WTC11 (cell line): ENCODE measurements around the gene IL17RC. TPM values are rescaled to one million over a fixed set of nuclear protein-coding genes. Genes with fewer than 3 reads are reported as not detected.

Experiments used
- ATF2 ChIP-seq: sonication (generic); formaldehyde crosslinking; IDR thresholded peaks from 2 replicates; pipeline ENCODE4 v1.8.1; 2022; ENCODE audit warnings: low read depth, missing genetic modification reagents, borderline replicate concordance
- ATF3 ChIP-seq: sonication (generic); formaldehyde crosslinking; conservative IDR thresholded peaks from 2 replicates; pipeline ENCODE4 v1.8.1; 2022; ENCODE audit warnings: mild to moderate bottlenecking, missing genetic modification reagents
- ATF6 ChIP-seq: sonication (generic); formaldehyde crosslinking; IDR thresholded peaks from 2 replicates; pipeline ENCODE4 v1.8.1; 2023; ENCODE audit warnings: mild to moderate bottlenecking, missing genetic modification reagents
- CBFB ChIP-seq: sonication (generic); formaldehyde crosslinking; IDR thresholded peaks from 2 replicates; pipeline ENCODE4 v1.8.1; 2022; ENCODE audit warnings: mild to moderate bottlenecking, low read depth, missing genetic modification reagents
- CDX4 ChIP-seq: fragments of 250-450 bp; sonication (Bioruptor Pico); IDR thresholded peaks from 2 replicates; pipeline ENCODE4 v1.9.0; 2021; ENCODE audit warnings: moderate library complexity, mild to moderate bottlenecking, inconsistent platforms, borderline replicate concordance
- CTCF ChIP-seq: fragments of 200-600 bp; IDR thresholded peaks from 2 replicates; pipeline ENCODE4 v1.8.0; 2022; ENCODE audit warnings: antibody characterized with exemption
- E2F1 ChIP-seq: sonication (generic); formaldehyde crosslinking; IDR thresholded peaks from 2 replicates; pipeline ENCODE4 v1.8.0; 2022; ENCODE audit warnings: mild to moderate bottlenecking, missing genetic modification reagents
- E2F4 ChIP-seq: sonication (generic); formaldehyde crosslinking; IDR thresholded peaks from 2 replicates; pipeline ENCODE4 v1.8.1; 2022; ENCODE audit warnings: low read depth, mild to moderate bottlenecking, moderate library complexity, missing genetic modification reagents, borderline replicate concordance
- E2F5 ChIP-seq: sonication (generic); formaldehyde crosslinking; IDR thresholded peaks from 2 replicates; pipeline ENCODE4 v1.8.1; 2022; ENCODE audit warnings: mild to moderate bottlenecking, moderate library complexity, missing genetic modification reagents
- ESRRA ChIP-seq: sonication (generic); formaldehyde crosslinking; IDR thresholded peaks from 2 replicates; pipeline ENCODE4 v1.8.1; 2022; ENCODE audit warnings: mild to moderate bottlenecking, missing genetic modification reagents, borderline replicate concordance
- HMGA2 ChIP-seq: fragments of 250-450 bp; sonication (Bioruptor Pico); IDR thresholded peaks from 2 replicates; pipeline ENCODE4 v1.4.0; 2021; ENCODE audit warnings: mild to moderate bottlenecking, moderate library complexity
- JAZF1 ChIP-seq: fragments of 250-450 bp; sonication (Bioruptor Pico); IDR thresholded peaks from 2 replicates; pipeline ENCODE4 v1.9.0; 2021; ENCODE audit warnings: moderate library complexity, mild to moderate bottlenecking, inconsistent platforms
- JUN ChIP-seq: sonication (generic); formaldehyde crosslinking; IDR thresholded peaks from 2 replicates; pipeline ENCODE4 v1.8.0; 2023; ENCODE audit warnings: mild to moderate bottlenecking, missing genetic modification reagents
- KAT7 ChIP-seq: sonication (generic); formaldehyde crosslinking; IDR thresholded peaks from 2 replicates; pipeline ENCODE4 v1.8.1; 2023; ENCODE audit warnings: missing genetic modification reagents, mild to moderate bottlenecking, borderline replicate concordance
- MLX ChIP-seq: sonication (generic); formaldehyde crosslinking; IDR thresholded peaks from 2 replicates; pipeline ENCODE4 v1.8.1; 2023; ENCODE audit warnings: mild to moderate bottlenecking, missing genetic modification reagents, moderate library complexity
- MYBL2 ChIP-seq: sonication (generic); formaldehyde crosslinking; IDR thresholded peaks from 2 replicates; pipeline ENCODE4 v1.8.1; 2023; ENCODE audit warnings: mild to moderate bottlenecking, moderate library complexity, missing genetic modification reagents
- NFATC4 ChIP-seq: fragments of 250-450 bp; sonication (Bioruptor Pico); IDR thresholded peaks from 2 replicates; pipeline ENCODE4 v1.9.0; 2021; ENCODE audit warnings: mild to moderate bottlenecking
- NR2C2 ChIP-seq: sonication (generic); formaldehyde crosslinking; IDR thresholded peaks from 2 replicates; pipeline ENCODE4 v1.8.0; 2022; ENCODE audit warnings: mild to moderate bottlenecking, missing genetic modification reagents
- RORB ChIP-seq: fragments of 250-450 bp; sonication (Bioruptor Pico); IDR thresholded peaks from 2 replicates; pipeline ENCODE4 v1.9.0; 2021; ENCODE audit warnings: mild to moderate bottlenecking
- SMAD4 ChIP-seq: sonication (generic); formaldehyde crosslinking; IDR thresholded peaks from 2 replicates; pipeline ENCODE4 v1.8.0; 2022; ENCODE audit warnings: mild to moderate bottlenecking, missing genetic modification reagents
- SOX15 ChIP-seq: fragments of 250-450 bp; sonication (Bioruptor Pico); IDR thresholded peaks from 2 replicates; pipeline ENCODE4 v1.9.0; 2021; ENCODE audit warnings: mild to moderate bottlenecking
- SP1 ChIP-seq: sonication (generic); formaldehyde crosslinking; conservative IDR thresholded peaks from 2 replicates; pipeline ENCODE4 v1.8.1; 2022; ENCODE audit warnings: missing genetic modification reagents
- TCF7 ChIP-seq: sonication (generic); formaldehyde crosslinking; IDR thresholded peaks from 2 replicates; pipeline ENCODE4 v1.8.0; 2022; ENCODE audit warnings: mild to moderate bottlenecking, low read depth, missing genetic modification reagents, moderate library complexity
- TEAD4 ChIP-seq: sonication (generic); formaldehyde crosslinking; IDR thresholded peaks from 2 replicates; pipeline ENCODE4 v1.8.0; 2022; ENCODE audit warnings: mild to moderate bottlenecking, missing genetic modification reagents
- ZMAT4 ChIP-seq: fragments of 250-450 bp; sonication (Bioruptor Pico); IDR thresholded peaks from 2 replicates; pipeline ENCODE4 v1.9.0; 2021; ENCODE audit warnings: mild to moderate bottlenecking
- ZNF138 ChIP-seq: sonication (generic); formaldehyde crosslinking; conservative IDR thresholded peaks from 2 replicates; pipeline ENCODE4 v1.8.1; 2022; ENCODE audit warnings: mild to moderate bottlenecking, moderate library complexity, missing genetic modification reagents
- ZNF396 ChIP-seq: fragments of 250-450 bp; sonication (Bioruptor Pico); IDR thresholded peaks from 2 replicates; pipeline ENCODE4 v1.8.0; 2021; ENCODE audit warnings: mild to moderate bottlenecking, moderate library complexity, borderline replicate concordance
- total RNA-seq: library from RNA; stranded (reverse); gene quantifications from 3 replicates; pipeline ENCODE4 v1.2.3, GENCODE V29; 2021

Gene IL17RC
- total RNA-seq, 1 experiment from 2014 or later: 10.1 TPM

GRCh38 chr3:9946112-9947024, 29.5 kb downstream of the IL17RC start (continued):
- TF ChIP-seq E2F5 (CRISPR knock-in tag) (peak; percentile 72; the same call in 1 of the 2 replicates), E2F4 (peak; percentile 43; the same call in 1 of the 2 replicates), SMAD4 (CRISPR knock-in tag) (no peak), ATF3 (CRISPR knock-in tag) (no peak), ZNF138 (CRISPR knock-in tag) (no peak), TEAD4 (CRISPR knock-in tag) (no peak), MYBL2 (CRISPR knock-in tag) (peak; percentile 51; the same call in 1 of the 2 replicates), JAZF1 (CRISPR knock-in tag) (no peak), MLX (CRISPR knock-in tag) (0 out of 2 replicates have a peak, but pooled peaks have one; percentile 48), JUN (CRISPR knock-in tag) (no peak), SP1 (peak; percentile 78), HMGA2 (no peak), RORB (no peak), KAT7 (CRISPR knock-in tag) (peak; percentile 28; the same call in 1 of the 2 replicates), SOX15 (CRISPR knock-in tag) (no peak), CBFB (CRISPR knock-in tag) (peak; percentile 50; the same call in 1 of the 2 replicates), ATF6 (CRISPR knock-in tag) (no peak), ATF2 (CRISPR knock-in tag) (no peak), CTCF (no peak), NR2C2 (peak; percentile 62; the same call in 1 of the 2 replicates), E2F1 (CRISPR knock-in tag) (peak; percentile 66; the same call in 1 of the 2 replicates), CDX4 (no peak), ESRRA (CRISPR knock-in tag) (peak; percentile 72; the same call in 1 of the 2 replicates), ZNF396 (CRISPR knock-in tag) (no peak), TCF7 (CRISPR knock-in tag) (peak; percentile 63; the same call in 1 of the 2 replicates), NFATC4 (CRISPR knock-in tag) (no peak), ZMAT4 (CRISPR knock-in tag) (no peak)
